ENCODE data around the gene RAB3C.

The RAB3C gene

GRCh38 chr5:58674711-58675110 lies 91.8 kb downstream of the RAB3C start:
- Histone ChIP-seq H3K4me3 (ENCODE audit: low read depth in 1 of 2, low read length in 1 of 2) (no peak overlapping the region), H3K36me3 (no peaks in the 10 kb centered on the region), H3K27me3 (no peaks in the 10 kb centered on the region), H3K27ac (no peak overlapping the region), H3K4me1 (ENCODE audit: control insufficient read depth in 1 of 2, insufficient read depth in 1 of 2, low read depth in 1 of 2, low read length in 1 of 2) (no peaks in the 10 kb centered on the region), H3K9me3 (no peaks in the 10 kb centered on the region)
- no peak for TF ChIP-seq CTCF (IDR thresholded peaks at IDR 0.05)

GRCh38 chr5:58675341-58675740 lies 92.5 kb downstream of the RAB3C start:
- no peaks in the 10 kb centered on the region for H3K36me3 ChIP-seq
- no peaks in the 10 kb centered on the region for H3K9me3 ChIP-seq
- H3K4me3 ChIP-seq (ENCODE audit: low read depth in 1 of 2, low read length in 1 of 2) = no peak overlapping the region
- no peaks in the 10 kb centered on the region for H3K4me1 ChIP-seq (ENCODE audit: control insufficient read depth in 1 of 2, insufficient read depth in 1 of 2, low read depth in 1 of 2, low read length in 1 of 2)
- TF ChIP-seq CTCF (IDR thresholded peaks at IDR 0.05) = no peak
- no peak overlapping the region for H3K27ac ChIP-seq
- H3K27me3 ChIP-seq = no peaks in the 10 kb centered on the region

- H3K27ac ChIP-seq = no peak overlapping the region
- TF ChIP-seq CTCF (IDR thresholded peaks at IDR 0.05) = no peak
- H3K4me1 ChIP-seq (ENCODE audit: control insufficient read depth in 1 of 2, insufficient read depth in 1 of 2, low read depth in 1 of 2, low read length in 1 of 2) = no peaks in the 10 kb centered on the region
- H3K36me3 ChIP-seq = no peaks in the 10 kb centered on the region
- H3K27me3 ChIP-seq = no peaks in the 10 kb centered on the region
- no peaks in the 10 kb centered on the region for H3K9me3 ChIP-seq
- no peak overlapping the region for H3K4me3 ChIP-seq (ENCODE audit: low read depth in 1 of 2, low read length in 1 of 2)
These were observed 94.8 kb downstream of the RAB3C start for GRCh38 chr5:58677650-58678049.

- no peaks in the 10 kb centered on the region for H3K4me1 ChIP-seq (ENCODE audit: control insufficient read depth in 1 of 2, insufficient read depth in 1 of 2, low read depth in 1 of 2, low read length in 1 of 2)
- no peaks in the 10 kb centered on the region for H3K27me3 ChIP-seq
- no peaks in the 10 kb centered on the region for H3K9me3 ChIP-seq
- no peak overlapping the region for H3K27ac ChIP-seq
- TF ChIP-seq CTCF (IDR thresholded peaks at IDR 0.05) = no peak
- no peak overlapping the region for H3K4me3 ChIP-seq (ENCODE audit: low read depth in 1 of 2, low read length in 1 of 2)
- no peaks in the 10 kb centered on the region for H3K36me3 ChIP-seq
These were observed 97.6 kb downstream of the RAB3C start for GRCh38 chr5:58680503-58680902.

GRCh38 chr5:58681943-58682342 lies 99.1 kb downstream of the RAB3C start:
- Histone ChIP-seq H3K4me3 (ENCODE audit: low read depth in 1 of 2, low read length in 1 of 2) (no peak overlapping the region), H3K36me3 (no peaks in the 10 kb centered on the region), H3K27ac (no peak overlapping the region), H3K27me3 (no peaks in the 10 kb centered on the region), H3K4me1 (ENCODE audit: control insufficient read depth in 1 of 2, insufficient read depth in 1 of 2, low read depth in 1 of 2, low read length in 1 of 2) (no peaks in the 10 kb centered on the region), H3K9me3 (no peaks in the 10 kb centered on the region)
- no peak for TF ChIP-seq CTCF (IDR thresholded peaks at IDR 0.05)

GRCh38 chr5:58683567-58683966 lies 100.7 kb downstream of the RAB3C start:
- Histone ChIP-seq H3K36me3 (no peaks in the 10 kb centered on the region), H3K27ac (no peak overlapping the region), H3K9me3 (no peaks in the 10 kb centered on the region), H3K27me3 (no peaks in the 10 kb centered on the region), H3K4me3 (ENCODE audit: low read depth in 1 of 2, low read length in 1 of 2) (no peak overlapping the region), H3K4me1 (ENCODE audit: control insufficient read depth in 1 of 2, insufficient read depth in 1 of 2, low read depth in 1 of 2, low read length in 1 of 2) (no peaks in the 10 kb centered on the region)
- TF ChIP-seq CTCF (IDR thresholded peaks at IDR 0.05) = no peak
